Stimulated activated naive CD4-positive, alpha-beta T cell (primary cell): ENCODE data around the gene PARD3.

Experiments
- DNase-seq, 6 experiments: peaks; one replicate each; lab custom pipeline; 2025; lab: John Stamatoyannopoulos, UW

The PARD3 gene

DNA sequence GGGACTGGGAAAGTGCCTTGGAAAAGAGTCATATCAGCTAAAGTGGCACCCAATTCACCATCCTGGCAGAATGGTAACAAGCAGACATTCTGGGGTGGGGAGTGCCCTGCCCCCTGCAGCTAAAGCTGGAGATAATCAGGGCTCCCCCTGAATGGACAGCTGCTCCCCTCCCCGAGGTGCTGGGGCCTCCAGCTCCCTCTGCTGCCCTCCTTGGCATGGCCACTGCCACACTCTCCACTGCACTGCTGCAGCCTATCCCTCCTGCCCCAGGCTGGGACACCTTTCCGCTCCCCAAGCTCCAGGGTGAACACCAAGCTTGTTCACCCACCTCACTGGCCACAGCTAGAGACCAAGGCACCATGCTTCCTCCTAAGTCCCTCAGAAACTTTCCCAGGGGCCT is 9.8 kb upstream of the PARD3 start:
- DNase-seq = no peak

DNA sequence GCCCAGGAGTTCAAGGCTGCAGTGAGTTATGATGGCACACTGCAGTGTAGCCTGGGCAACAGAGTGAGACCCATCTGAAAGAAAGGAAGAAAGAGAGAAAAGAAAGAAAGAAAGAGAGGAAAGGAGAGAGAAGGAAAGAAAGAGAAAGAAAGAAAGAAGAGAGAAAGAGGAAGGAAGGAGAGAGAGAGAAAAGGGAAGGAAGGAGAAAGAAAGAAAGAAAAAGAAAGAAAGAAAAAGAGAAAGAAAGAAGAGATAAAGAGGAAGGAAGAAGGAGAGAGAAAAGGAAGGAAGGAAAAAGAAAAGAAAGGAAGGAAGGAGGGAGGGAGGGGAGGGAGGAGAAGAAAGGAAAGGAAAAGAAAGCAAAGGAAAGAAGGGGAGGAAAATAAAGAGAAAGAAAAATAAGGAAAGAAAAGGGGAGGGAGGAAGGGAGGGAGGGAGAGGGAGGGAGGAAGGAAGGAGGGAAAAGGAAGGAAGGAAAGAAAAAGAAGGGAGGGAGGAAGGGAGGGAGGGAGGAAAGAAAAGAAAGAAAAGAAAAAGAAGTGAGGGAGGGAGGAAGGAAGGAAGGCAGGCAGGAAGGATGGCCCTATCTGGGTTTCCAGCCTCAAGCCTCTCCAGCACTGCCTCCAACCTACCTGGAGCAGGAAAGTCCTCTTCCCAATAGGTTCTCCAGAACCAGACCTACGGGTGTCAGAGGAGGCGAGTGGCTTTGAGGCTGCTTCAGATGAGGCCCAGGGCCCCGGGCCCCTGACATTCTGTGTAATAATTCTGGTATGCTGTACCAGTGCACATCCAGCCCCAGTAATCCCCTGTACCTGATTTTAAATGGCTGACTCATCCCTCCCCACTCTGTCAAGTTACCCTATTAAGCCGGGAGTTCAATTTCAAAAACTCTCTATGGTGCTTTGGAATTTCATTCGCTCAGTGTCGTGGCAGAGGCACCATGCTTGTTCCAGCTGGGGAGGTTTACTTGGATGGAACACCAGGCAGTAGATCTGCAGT is 6.8 kb upstream of the PARD3 start:
- no peak for DNase-seq

DNA sequence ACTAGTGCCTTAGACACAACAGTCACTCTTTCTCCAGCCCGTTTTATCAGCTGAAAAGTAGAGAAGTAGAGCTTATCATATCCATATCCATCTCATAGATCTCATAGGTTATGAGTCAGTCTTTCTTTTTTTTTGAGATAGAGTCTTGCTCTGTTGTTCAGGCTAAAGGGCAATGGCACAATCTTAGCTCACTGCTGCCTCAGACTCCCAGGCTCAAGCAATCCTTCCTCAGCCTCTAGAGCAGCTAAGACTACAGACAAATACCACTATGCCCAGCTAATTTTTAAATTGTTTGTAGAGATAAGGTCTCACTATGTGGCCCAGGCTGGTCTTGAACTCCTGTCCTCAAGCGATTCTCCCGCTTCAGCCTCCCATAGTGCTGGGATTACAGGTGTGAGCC is 2.5 kb upstream of the PARD3 start:
- no peak for DNase-seq

DNA sequence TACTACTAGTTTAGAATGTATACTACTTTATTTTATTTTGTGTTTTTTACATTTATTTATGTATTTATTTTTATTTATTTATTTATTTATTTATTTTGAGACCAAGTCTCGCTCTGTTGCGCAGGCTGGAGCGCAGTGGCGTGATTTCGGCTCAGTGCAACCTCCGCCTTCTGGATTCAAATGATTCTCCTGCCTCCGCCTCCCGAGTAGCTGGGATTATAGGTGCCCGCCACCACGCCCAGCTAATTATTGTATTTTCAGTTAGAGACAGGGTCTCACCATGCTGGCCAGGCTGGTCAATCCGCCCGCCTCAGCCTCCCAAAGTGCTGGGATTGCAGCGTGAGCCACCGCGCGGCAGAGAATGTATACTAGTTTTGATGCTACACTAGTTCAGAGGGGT is 2.0 kb upstream of the PARD3 start:
- no peak for DNase-seq

DNA sequence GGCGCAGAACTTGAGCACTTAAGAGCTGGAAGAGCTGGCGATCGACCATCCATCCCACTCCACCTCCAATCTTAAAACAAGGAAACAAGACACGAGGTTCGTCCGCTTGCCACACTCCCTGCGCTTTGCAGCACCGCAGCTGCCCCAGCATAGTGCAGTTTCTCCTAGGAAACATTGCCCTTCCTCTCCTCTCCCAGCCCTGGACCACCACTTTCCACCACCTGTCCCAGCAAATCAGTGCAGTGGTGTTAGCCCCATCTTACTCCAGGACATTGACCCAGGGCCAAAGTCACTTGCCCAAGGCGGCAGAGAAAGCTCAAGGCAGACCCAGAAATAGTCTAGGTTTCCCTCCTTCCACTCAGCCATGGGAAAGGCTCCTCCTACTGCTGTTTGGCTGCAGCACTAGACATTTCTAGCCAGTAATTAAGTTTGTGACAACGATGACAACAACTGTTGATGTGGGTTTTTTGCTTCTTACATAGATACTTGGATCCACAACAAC is 1.5 kb upstream of the PARD3 start:
- no peak for DNase-seq

DNA sequence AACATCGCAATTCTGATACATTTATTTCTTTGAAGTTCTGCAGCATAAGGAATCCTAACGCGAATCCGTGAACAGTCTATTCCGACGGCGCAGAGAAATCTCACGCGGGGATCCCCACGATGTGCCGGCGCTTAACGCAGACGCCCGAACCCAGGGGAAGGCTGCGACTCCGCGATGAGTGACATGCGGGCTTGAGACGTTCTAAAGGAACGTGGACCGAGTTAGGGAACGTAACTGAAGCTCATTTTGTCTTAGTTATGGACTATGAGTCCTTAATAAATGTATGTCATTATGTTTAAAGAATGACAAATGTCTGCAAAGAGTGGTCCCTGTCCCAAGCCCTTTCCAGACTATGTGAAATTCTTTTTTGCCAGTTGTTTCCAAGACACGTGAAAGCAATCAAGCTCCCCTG is 995 bp upstream of the PARD3 start:
- no peak for DNase-seq

GRCh38 chr10:34814913-34815184 is 247 bp downstream of the PARD3 start:
- DNase-seq = no peak

DNA sequence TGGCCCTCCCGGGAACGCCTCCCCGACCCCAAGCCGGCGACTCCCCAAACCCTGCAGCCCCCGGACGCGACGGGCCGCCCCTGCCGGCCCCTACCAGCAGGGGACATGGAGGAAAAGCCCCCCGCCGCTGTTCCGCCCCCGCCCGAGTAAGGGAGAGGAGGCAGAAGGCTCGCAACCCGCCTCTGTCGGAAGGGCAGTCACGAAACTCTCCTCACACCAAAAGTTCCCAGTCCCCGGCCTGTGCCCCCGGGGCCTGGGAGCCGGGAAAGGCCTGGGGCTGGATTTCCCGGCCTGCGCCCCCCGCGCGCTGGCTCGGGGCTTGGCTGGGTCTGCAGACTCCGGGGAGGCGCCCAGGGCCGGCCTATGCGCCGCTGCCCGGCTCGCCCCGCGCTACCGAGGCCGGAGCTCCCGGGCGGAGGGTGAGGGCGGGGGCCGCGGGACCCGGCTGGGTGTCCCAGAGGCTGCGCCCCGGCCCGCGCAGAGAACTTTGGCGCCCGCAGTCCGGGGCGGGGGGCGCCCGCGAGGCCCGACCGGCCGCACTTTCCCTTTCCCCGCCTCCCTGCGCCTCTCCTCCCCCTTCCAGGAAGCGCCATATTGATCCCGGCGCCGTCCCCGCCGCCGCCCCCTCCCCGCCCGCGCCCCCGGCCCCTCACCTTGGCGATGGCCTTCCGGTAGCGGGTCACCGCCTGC is 728 bp downstream of the PARD3 start:
- DNase-seq = no peak

DNA sequence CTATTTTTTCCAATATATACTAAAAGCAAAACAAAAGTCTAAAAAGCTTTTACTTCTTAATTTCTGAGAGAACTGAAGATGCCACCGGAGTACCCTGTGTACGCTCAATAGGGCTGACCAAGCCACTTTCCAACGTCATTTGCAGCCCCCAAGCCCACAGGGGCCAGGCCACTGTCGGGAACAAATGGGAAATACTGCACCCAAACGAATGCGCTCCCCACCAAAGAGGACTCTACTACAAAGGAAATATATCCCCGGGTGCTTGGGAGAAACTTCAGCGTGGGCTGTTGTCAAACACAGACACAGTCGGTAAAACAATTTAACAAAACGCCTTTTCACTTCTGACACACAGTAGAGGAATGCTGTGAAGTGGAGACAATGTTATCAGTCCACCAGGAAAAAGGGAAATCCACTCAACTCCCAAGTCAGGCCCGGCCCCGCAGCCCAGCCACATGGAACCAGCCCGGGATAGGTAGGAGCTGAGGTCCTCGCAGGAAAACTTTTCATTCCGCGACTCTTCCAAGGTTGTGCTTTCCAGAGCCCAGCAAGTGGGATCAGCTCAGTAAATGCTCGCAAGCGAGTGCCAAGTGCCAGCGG is 1.4 kb downstream of the PARD3 start:
- DNase-seq = no peak

- no peak for DNase-seq
These were observed 2.3 kb downstream of the PARD3 start for GRCh38 chr10:34812771-34813170.

DNA sequence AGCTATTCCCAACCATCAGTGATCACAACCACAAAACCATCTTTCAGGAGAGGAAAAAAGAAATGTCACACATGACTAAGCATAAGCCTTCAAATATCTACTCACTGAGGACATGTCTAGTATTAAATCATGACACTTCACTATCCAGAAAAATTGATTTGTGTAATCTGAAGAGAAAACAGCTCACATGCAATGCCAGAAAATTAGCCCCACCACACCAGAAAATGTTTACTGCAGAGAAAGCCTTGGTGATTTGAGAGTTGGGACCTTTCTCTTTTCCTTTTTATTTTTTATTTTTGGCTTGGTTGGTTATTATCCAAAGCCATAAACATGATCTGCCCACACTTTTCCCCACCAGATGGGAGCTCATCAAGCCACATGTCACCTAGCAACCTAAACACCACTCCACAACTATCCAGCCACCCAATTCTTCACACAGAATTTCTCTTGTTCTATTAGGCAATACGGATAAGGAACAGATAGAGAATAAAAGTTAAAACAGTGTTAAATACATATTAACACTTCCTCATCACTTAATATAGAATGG is 3.1 kb downstream of the PARD3 start:
- no peak for DNase-seq

- no peak for DNase-seq
These were observed 3.7 kb downstream of the PARD3 start for GRCh38 chr10:34811126-34811967.

DNA sequence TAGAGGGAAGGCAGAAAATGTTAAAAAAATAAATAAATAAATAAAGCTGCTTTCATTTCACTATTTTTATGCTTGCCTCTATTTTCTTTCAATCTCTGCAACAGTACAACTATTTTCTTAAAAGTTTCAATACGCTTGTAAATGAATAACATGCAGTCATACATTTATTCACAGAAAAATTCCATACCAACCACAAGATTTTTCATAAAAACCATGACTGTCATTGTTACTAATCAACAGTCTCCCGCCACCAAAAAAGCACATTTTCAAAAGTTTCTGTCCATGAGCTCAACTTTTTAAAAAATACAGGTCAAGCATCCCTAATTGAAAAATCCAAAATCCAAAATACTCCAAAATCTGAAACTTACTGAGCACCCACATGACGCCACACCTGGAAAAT is 5.3 kb downstream of the PARD3 start:
- DNase-seq = no peak

- no peak for DNase-seq
These were observed 6.0 kb downstream of the PARD3 start for GRCh38 chr10:34808801-34809745.

- no peak for DNase-seq
These were observed 6.8 kb downstream of the PARD3 start for GRCh38 chr10:34808336-34808735.

GRCh38 chr10:34804306-34804705 is 10.8 kb downstream of the PARD3 start:
- no peak for DNase-seq

DNA sequence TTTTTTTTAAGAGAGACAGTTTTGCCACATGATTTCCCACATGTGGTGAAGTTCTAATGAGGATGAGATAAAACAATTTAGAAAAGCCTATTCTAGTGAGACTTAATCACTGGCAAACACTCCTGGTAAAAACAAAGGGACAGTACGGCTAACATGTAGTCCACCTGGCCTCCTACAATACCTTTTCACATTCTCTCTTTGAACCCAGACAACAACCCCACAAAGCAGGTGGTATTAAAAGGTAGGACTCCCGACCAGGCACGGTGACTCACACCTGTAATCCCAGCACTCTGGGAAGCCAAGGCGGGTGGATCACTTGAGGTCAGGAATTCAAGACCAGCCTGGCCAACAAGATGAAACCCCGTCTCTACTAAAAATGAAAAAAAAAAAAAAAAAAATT is 12.4 kb downstream of the PARD3 start:
- DNase-seq = no peak

- no peak for DNase-seq
These were observed 13.9 kb downstream of the PARD3 start for GRCh38 chr10:34801097-34801733.

- no peak for DNase-seq
These were observed 14.5 kb downstream of the PARD3 start for GRCh38 chr10:34800624-34801023.

GRCh38 chr10:34798654-34799053 is 16.4 kb downstream of the PARD3 start:
- no peak for DNase-seq
